D721Med (cell line): ENCODE measurements around the gene MRM2.

Source experiments
- DNase-seq: peaks from one replicate; pipeline ENCODE4 v3.0.0; 2011; ENCODE audit warnings: low spot score; ENCODE audit not compliant: insufficient read length
- FAIRE-seq: peaks from 2 replicates; lab custom pipeline; 2011; peaks lifted over from hg19 to GRCh38; lab: Jason Lieb, UNC
- CTCF ChIP-seq: IDR thresholded peaks from 2 replicates; pipeline ENCODE4 v1.5.1; 2012; ENCODE audit warnings: mild to moderate bottlenecking, control low read depth; ENCODE audit not compliant: insufficient read depth; ENCODE audit errors: missing control alignments

Gene MRM2

GRCh38 chr7:2233926-2234325 is 8.1 kb downstream of the MRM2 start:
- no peak for TF ChIP-seq CTCF
- no peak for DNase-seq
- no peak for FAIRE-seq

GRCh38 chr7:2232766-2233520 is 9.1 kb downstream of the MRM2 start, which contains the start of gene MAD1L1:
Gene MAD1L1 (minus strand): TSS chr7:2232945. CDS start chr7:2230133, 2,812 bp downstream.
- no peak for TF ChIP-seq CTCF
- DNase-seq: peak; percentile 94
- no peak for FAIRE-seq

- DNase-seq (no peak), FAIRE-seq (no peak)
- TF ChIP-seq CTCF: no peak
These were observed 9.8 kb downstream of the MRM2 start for GRCh38 chr7:2231992-2232765.

GRCh38 chr7:2230882-2231281 is 11.1 kb downstream of the MRM2 start:
- no peak for TF ChIP-seq CTCF
- DNase-seq: no peak
- FAIRE-seq: no peak

GRCh38 chr7:2230226-2230625 is 11.8 kb downstream of the MRM2 start:
- FAIRE-seq (no peak), DNase-seq (no peak)
- no peak for TF ChIP-seq CTCF

- no peak for DNase-seq
- FAIRE-seq: no peak
- no peak for TF ChIP-seq CTCF
These were observed 12.5 kb downstream of the MRM2 start for GRCh38 chr7:2229467-2229866.
